OCI-LY1 (cell line): ENCODE data around the gene SHISAL2A.
A peak's percentile ranks its signal among the peaks of the same experiment; 100 is the strongest.

Experiments used
- H2AFZ ChIP-seq: fragments of 200-600 bp; sonication (generic), shearing (Covaris generic); 2 replicates; pipeline ENCODE4 v1.6.0; 2014; ENCODE audit warnings: antibody characterized with exemption, mild to moderate bottlenecking, low read length
- H3F3A ChIP-seq: fragments of 200-600 bp; sonication (generic), shearing (Covaris generic); 2 replicates; pipeline ENCODE4 v1.6.0; 2014; ENCODE audit warnings: mild to moderate bottlenecking, antibody characterized with exemption, low read length, moderate library complexity; ENCODE audit not compliant: insufficient read depth
- H3K27ac ChIP-seq: fragments of 200-600 bp; sonication (generic); 2 replicates; pipeline ENCODE4 v1.5.1; 2014; ENCODE audit warnings: low read length, mixed run types, mild to moderate bottlenecking, low read depth; ENCODE audit not compliant: poor library complexity, severe bottlenecking
- H3K27me3 ChIP-seq: fragments of 200-600 bp; sonication (generic); 2 replicates; pipeline ENCODE4 v1.6.0; 2014; ENCODE audit warnings: antibody characterized with exemption, mild to moderate bottlenecking, low read length, moderate library complexity; ENCODE audit not compliant: insufficient read depth
- H3K36me3 ChIP-seq: fragments of 200-600 bp; sonication (generic); 2 replicates; pipeline ENCODE4 v1.6.1; 2014; ENCODE audit warnings: mild to moderate bottlenecking, antibody characterized with exemption, low read length, moderate library complexity, mixed read lengths; ENCODE audit not compliant: insufficient read depth
- H3K4me1 ChIP-seq: fragments of 200-600 bp; sonication (generic); 2 replicates; pipeline ENCODE4 v1.5.1; 2014; ENCODE audit warnings: mild to moderate bottlenecking, low read length, moderate library complexity; ENCODE audit not compliant: insufficient read depth, severe bottlenecking
- H3K4me2 ChIP-seq: fragments of 200-600 bp; sonication (generic), shearing (Covaris generic); 2 replicates; pipeline ENCODE4 v1.6.1; 2014; ENCODE audit warnings: low read length
- H3K4me3 ChIP-seq: fragments of 200-600 bp; sonication (generic); 2 replicates; pipeline ENCODE4 v1.5.1; 2014; ENCODE audit warnings: low read length, low read depth, mild to moderate bottlenecking, mixed read lengths; ENCODE audit not compliant: poor library complexity, severe bottlenecking
- H3K79me2 ChIP-seq: fragments of 200-600 bp; shearing (Covaris generic); 2 replicates; pipeline ENCODE4 v1.6.1; 2016; ENCODE audit warnings: mixed run types, low read length, mixed read lengths; ENCODE audit not compliant: insufficient read depth
- H3K9ac ChIP-seq: fragments of 200-600 bp; sonication (generic), shearing (Covaris generic); 2 replicates; pipeline ENCODE4 v1.6.1; 2014; ENCODE audit warnings: mild to moderate bottlenecking, low read length, mixed read lengths
- H3K9me2 ChIP-seq: fragments of 200-600 bp; sonication (generic), shearing (Covaris generic); 2 replicates; pipeline ENCODE4 v1.6.1; 2014; ENCODE audit warnings: low read depth, mild to moderate bottlenecking, low read length, mixed read lengths
- H3K9me3 ChIP-seq: fragments of 200-600 bp; shearing (Covaris generic); 2 replicates; pipeline ENCODE4 v1.6.1; 2014; ENCODE audit warnings: low read length, mixed read lengths
- H4K20me1 ChIP-seq: fragments of 200-600 bp; sonication (generic), shearing (Covaris generic); 2 replicates; pipeline ENCODE4 v1.6.0; 2016; ENCODE audit warnings: mild to moderate bottlenecking, low read length; ENCODE audit not compliant: insufficient read depth
- CTCF ChIP-seq: fragments of 200-600 bp; sonication (generic), shearing (Covaris generic); IDR thresholded peaks from 2 replicates; pipeline ENCODE4 v1.5.1; 2017; ENCODE audit warnings: mild to moderate bottlenecking, antibody characterized with exemption, low read length, moderate library complexity, mixed read lengths
- EZH2 ChIP-seq: fragments of 200-600 bp; sonication (generic), shearing (Covaris generic); IDR thresholded peaks from 2 replicates; pipeline ENCODE4 v1.8.0; 2017; ENCODE audit warnings: borderline replicate concordance, mixed run types, mild to moderate bottlenecking, antibody characterized with exemption, low read length, moderate library complexity, mixed read lengths

Gene SHISAL2A

GRCh38 chr1:52629325-52629643, 3.7 kb upstream of the SHISAL2A start:
- H4K20me1 ChIP-seq = no peaks in the 10 kb centered on the region
- peak overlapping the region; percentile 28; the same call in 1 of the 2 replicates for H3K9ac ChIP-seq
- H3K9me3 ChIP-seq = no peaks in the 10 kb centered on the region
- H3K9me2 ChIP-seq = no peaks in the 10 kb centered on the region
- H2AFZ ChIP-seq = no peak overlapping the region
- H3K27me3 ChIP-seq = no peaks in the 10 kb centered on the region
- TF ChIP-seq CTCF = no peak
- no peak for TF ChIP-seq EZH2
- no peaks in the 10 kb centered on the region for H3K36me3 ChIP-seq
- peak overlapping the region; percentile 5 for H3K4me3 ChIP-seq
- H3F3A ChIP-seq = no peaks in the 10 kb centered on the region
- H3K79me2 ChIP-seq = no peaks in the 10 kb centered on the region
- H3K4me1 ChIP-seq = peaks cover 76% of the 10 kb centered on the region
- H3K27ac ChIP-seq = peak overlapping the region; percentile 69
- H3K4me2 ChIP-seq = peak overlapping the region; percentile 50

- Histone ChIP-seq H3K36me3 (no peaks in the 10 kb centered on the region; the same call in 1 of the 2 replicates), H3K9ac (peak overlapping the region; percentile 28; the same call in 1 of the 2 replicates), H3K4me1 (peaks cover 80% of the 10 kb centered on the region), H3K27me3 (no peaks in the 10 kb centered on the region), H3K4me3 (peak overlapping the region; percentile 5), H3K4me2 (peak overlapping the region; percentile 50), H3K9me2 (no peaks in the 10 kb centered on the region), H3F3A (no peaks in the 10 kb centered on the region), H2AFZ (no peak overlapping the region), H4K20me1 (no peaks in the 10 kb centered on the region), H3K79me2 (no peaks in the 10 kb centered on the region), H3K27ac (peak overlapping the region; percentile 69), H3K9me3 (no peaks in the 10 kb centered on the region)
- TF ChIP-seq CTCF (no peak), EZH2 (no peak)
Observed at GRCh38 chr1:52629667-52630066, 3.3 kb upstream of the SHISAL2A start.

- TF ChIP-seq CTCF = no peak
- TF ChIP-seq EZH2 = no peak
- Histone ChIP-seq H3F3A (no peaks in the 10 kb centered on the region), H3K9me3 (no peaks in the 10 kb centered on the region), H2AFZ (no peak overlapping the region), H3K4me2 (peak overlapping the region; percentile 95), H4K20me1 (no peaks in the 10 kb centered on the region), H3K9ac (peak overlapping the region; percentile 84), H3K27ac (peak overlapping the region; percentile 83), H3K36me3 (no peaks in the 10 kb centered on the region; the same call in 1 of the 2 replicates), H3K4me1 (peaks cover 94% of the 10 kb centered on the region), H3K27me3 (no peaks in the 10 kb centered on the region), H3K4me3 (peak overlapping the region; percentile 66), H3K79me2 (no peaks in the 10 kb centered on the region), H3K9me2 (no peaks in the 10 kb centered on the region)
Observed at GRCh38 chr1:52631759-52632331, 1.1 kb upstream of the SHISAL2A start.
